Central memory CD8-positive, alpha-beta T cell (primary cell): ENCODE data around the gene HECTD4.
A peak's percentile ranks its signal among the peaks of the same experiment; 100 is the strongest.

Experiments
- ATAC-seq: fragments of 150-1000 bp; cut with Tn5 transposase; replicated peaks from 2 replicates; pipeline ENCODE4 v1.10.0; 2022; ENCODE audit warnings: mild to moderate bottlenecking, moderate FRiP score, moderate number of reproducible peaks; ENCODE audit not compliant: poor library complexity, severe bottlenecking; ENCODE audit errors: extremely low read depth
- DNase-seq, 2 donors: peaks; one replicate each; pipeline ENCODE4 v3.0.0; 2021; ENCODE audit warnings: low spot score in 2 of 2
- H3K27ac Mint-ChIP-seq: one replicate; pipeline ENCODE4 v1.8.0; 2022; ENCODE audit warnings: low read depth, mild to moderate bottlenecking, moderate library complexity, mixed read lengths
- H3K27me3 Mint-ChIP-seq: one replicate; pipeline ENCODE4 v1.8.0; 2022; ENCODE audit warnings: mixed read lengths
- H3K36me3 Mint-ChIP-seq: one replicate; pipeline ENCODE4 v1.8.0; 2022; ENCODE audit warnings: mild to moderate bottlenecking, moderate library complexity, mixed read lengths; ENCODE audit not compliant: insufficient read depth
- H3K4me1 Mint-ChIP-seq: one replicate; pipeline ENCODE4 v1.8.0; 2022; ENCODE audit warnings: mixed read lengths
- H3K4me3 Mint-ChIP-seq: one replicate; pipeline ENCODE4 v1.8.0; 2022; ENCODE audit warnings: mild to moderate bottlenecking, moderate library complexity, mixed read lengths
- H3K9me3 Mint-ChIP-seq: one replicate; pipeline ENCODE4 v1.8.0; 2022; ENCODE audit warnings: mixed read lengths

Gene HECTD4

DNA sequence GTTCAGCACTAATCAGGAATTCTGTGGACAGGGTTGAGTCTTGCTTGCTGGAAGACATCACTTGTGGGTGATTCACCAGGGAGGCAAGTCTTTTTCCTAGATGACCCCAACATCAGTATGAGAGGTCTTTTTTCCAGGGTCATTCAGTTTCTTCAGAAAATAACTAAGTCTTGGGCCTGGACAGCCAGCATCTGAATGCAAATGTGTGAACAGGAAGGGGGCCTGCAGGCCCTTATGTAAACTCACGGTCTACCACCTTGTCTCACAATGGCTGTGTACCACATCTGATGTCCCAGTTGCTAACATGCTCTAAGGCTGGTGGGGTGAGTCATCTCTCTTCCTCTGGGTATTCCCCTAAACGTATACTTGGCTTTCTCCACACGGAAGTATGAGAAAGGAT, 79.2 kb downstream of the HECTD4 start:
- DNase-seq (peak in 1 of 2 donors; percentile 40), ATAC-seq (peak; percentile 98)
- no peaks in the 10 kb centered on the region for H3K9me3 Mint-ChIP-seq
- H3K36me3 Mint-ChIP-seq, result peaks cover 23% of the 10 kb centered on the region
- no peaks in the 10 kb centered on the region for H3K27me3 Mint-ChIP-seq
- peaks cover 9% of the 10 kb centered on the region for H3K4me1 Mint-ChIP-seq
- peak overlapping the region; percentile 95 for H3K27ac Mint-ChIP-seq
- no peak overlapping the region for H3K4me3 Mint-ChIP-seq

DNA sequence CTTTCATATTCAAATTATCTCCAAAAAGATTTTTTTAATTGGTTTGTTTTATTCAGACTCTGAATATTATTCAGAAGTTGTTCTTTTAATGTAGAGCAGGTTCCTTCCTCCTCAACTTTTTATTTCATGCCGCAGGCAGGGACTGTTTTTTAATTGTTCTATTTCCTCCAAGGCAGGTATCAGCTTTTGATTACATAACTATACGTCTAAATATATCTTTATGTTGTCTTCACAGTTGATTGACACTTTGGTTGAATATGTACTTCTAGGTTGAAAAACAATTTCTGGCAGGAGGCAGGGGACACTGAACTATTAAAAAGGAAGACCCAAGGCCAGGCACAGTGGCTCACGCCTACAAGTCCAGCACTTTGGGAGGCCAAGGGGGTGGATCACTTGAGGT, 82.5 kb downstream of the HECTD4 start:
- H3K4me3 Mint-ChIP-seq, result no peak overlapping the region

DNA sequence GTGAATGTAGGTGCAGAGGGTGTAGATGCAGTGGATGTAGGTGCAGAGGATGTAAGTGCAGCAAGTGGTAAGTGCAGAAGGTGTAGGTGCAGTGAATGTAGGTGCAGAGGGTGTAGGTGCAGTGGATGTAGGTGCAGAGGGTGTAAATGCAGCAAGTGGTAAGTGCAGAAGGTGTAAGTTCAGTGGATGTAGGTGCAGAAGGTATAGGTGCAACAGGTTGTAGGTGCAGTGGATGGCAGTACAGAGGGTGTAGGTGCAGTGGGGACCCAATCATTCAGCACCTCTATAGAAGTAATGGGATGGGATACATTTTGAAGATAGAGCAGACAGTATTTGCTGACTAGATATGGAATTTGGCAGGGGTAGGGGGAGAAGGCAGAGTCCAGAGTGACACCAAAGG, 85.0 kb downstream of the HECTD4 start:
- H3K27me3 Mint-ChIP-seq, result no peaks in the 10 kb centered on the region
- peaks cover 3% of the 10 kb centered on the region for H3K4me1 Mint-ChIP-seq
- H3K9me3 Mint-ChIP-seq, result no peaks in the 10 kb centered on the region
- ATAC-seq, result no peak
- peaks cover 6% of the 10 kb centered on the region for H3K36me3 Mint-ChIP-seq
- H3K4me3 Mint-ChIP-seq, result no peak overlapping the region
- no peak overlapping the region for H3K27ac Mint-ChIP-seq
- DNase-seq, result no peak

More for the DNA sequence above, 82.5 kb downstream of the HECTD4 start:
- H3K4me1 Mint-ChIP-seq, result peaks cover 9% of the 10 kb centered on the region
- DNase-seq, result no peak
- no peak for ATAC-seq
- H3K27me3 Mint-ChIP-seq, result no peaks in the 10 kb centered on the region
- peaks cover 14% of the 10 kb centered on the region for H3K36me3 Mint-ChIP-seq
- no peaks in the 10 kb centered on the region for H3K9me3 Mint-ChIP-seq
- no peak overlapping the region for H3K27ac Mint-ChIP-seq

DNA sequence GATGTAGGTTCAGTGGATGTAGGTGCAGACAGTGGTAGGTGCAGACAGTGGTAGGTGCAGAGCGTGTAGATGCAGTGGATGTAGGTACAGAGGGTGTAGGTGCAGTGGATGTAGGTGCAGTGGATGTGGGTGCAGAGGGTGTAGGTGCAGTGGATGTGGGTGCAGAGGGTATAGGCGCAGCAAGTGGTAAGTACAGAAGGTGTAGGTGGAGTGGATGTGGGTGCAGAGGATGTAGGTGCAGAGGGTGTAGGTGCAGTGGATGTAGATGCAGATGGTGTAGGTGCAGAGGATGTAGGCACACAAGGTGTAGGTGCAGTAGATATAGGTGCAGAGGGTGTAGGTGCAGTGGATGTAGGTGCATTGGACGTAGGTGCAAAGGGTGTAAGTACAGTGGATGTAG, 86.0 kb downstream of the HECTD4 start:
- Mint-ChIP-seq H3K27me3 (no peaks in the 10 kb centered on the region), H3K9me3 (no peaks in the 10 kb centered on the region), H3K4me3 (no peak overlapping the region), H3K36me3 (peaks cover 4% of the 10 kb centered on the region), H3K4me1 (peaks cover 8% of the 10 kb centered on the region), H3K27ac (no peak overlapping the region)
- ATAC-seq, result no peak
- DNase-seq, result no peak

DNA sequence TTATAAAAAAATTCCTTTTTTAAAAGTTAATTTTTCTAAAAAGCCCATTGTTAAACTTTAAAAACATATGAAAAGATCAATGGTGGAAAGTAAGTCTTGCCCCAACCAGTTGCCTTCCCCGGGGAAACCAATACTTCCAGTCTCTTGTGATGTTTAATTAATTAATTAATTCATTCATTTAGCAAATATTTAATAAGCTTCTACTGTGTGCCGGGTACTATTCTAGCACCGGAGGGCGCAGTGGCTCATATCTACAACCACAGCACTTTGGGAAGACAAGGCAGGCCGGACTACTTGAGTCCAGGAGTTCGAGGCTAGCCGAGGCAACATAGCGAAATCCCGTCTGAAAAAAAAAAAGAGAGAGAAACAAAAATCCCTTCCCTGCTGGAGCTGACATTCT, 87.4 kb downstream of the HECTD4 start:
- no peak overlapping the region for H3K4me3 Mint-ChIP-seq
- H3K4me1 Mint-ChIP-seq, result peaks cover 8% of the 10 kb centered on the region
- H3K27ac Mint-ChIP-seq, result no peak overlapping the region
- no peaks in the 10 kb centered on the region for H3K27me3 Mint-ChIP-seq
- peaks cover 5% of the 10 kb centered on the region for H3K36me3 Mint-ChIP-seq
- ATAC-seq (no peak), DNase-seq (no peak)
- H3K9me3 Mint-ChIP-seq, result no peaks in the 10 kb centered on the region

- peaks cover 8% of the 10 kb centered on the region for H3K36me3 Mint-ChIP-seq
- peaks cover 8% of the 10 kb centered on the region for H3K4me1 Mint-ChIP-seq
- H3K27me3 Mint-ChIP-seq, result no peaks in the 10 kb centered on the region
- no peak overlapping the region for H3K4me3 Mint-ChIP-seq
- no peak for ATAC-seq
- no peak for DNase-seq
- no peaks in the 10 kb centered on the region for H3K9me3 Mint-ChIP-seq
- no peak overlapping the region for H3K27ac Mint-ChIP-seq
Observed at GRCh38 chr12:112288638-112289037, 93.6 kb downstream of the HECTD4 start.

GRCh38 chr12:112285600-112286401, 96.4 kb downstream of the HECTD4 start:
- DNase-seq, result no peak
- Mint-ChIP-seq H3K4me1 (no peaks in the 10 kb centered on the region), H3K27me3 (no peaks in the 10 kb centered on the region), H3K9me3 (no peaks in the 10 kb centered on the region), H3K27ac (no peak overlapping the region), H3K4me3 (no peak overlapping the region), H3K36me3 (peaks cover 6% of the 10 kb centered on the region)
- no peak for ATAC-seq

DNA sequence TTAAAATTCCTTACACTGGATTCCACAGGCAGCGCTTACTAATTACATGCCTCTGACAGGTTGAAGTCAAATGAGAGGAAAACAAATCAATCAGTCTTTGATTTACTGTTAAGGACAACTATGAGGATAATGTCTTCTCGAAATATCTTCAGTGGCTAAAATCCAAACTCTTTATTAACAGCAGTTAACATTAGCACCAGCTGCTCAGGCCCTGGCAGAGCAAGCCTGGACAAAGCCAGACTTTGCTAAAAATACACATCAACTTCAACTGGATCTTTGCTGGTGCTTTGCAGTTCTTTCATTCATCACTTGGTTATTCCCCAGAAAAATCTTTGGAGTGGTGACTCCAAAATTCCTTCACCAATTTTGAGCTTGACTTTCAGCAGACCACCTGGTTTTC, 98.7 kb downstream of the HECTD4 start:
- Mint-ChIP-seq H3K4me3 (no peak overlapping the region), H3K9me3 (no peaks in the 10 kb centered on the region), H3K27me3 (no peaks in the 10 kb centered on the region), H3K4me1 (no peaks in the 10 kb centered on the region), H3K27ac (peak overlapping the region; percentile 9), H3K36me3 (peaks cover 8% of the 10 kb centered on the region)
- no peak for ATAC-seq
- no peak for DNase-seq

- Mint-ChIP-seq H3K4me3 (no peak overlapping the region), H3K36me3 (peaks cover 8% of the 10 kb centered on the region), H3K9me3 (no peaks in the 10 kb centered on the region), H3K27me3 (no peaks in the 10 kb centered on the region), H3K4me1 (no peaks in the 10 kb centered on the region), H3K27ac (no peak overlapping the region)
- ATAC-seq, result no peak
- no peak for DNase-seq
Observed at GRCh38 chr12:112282920-112283319, 99.3 kb downstream of the HECTD4 start.

DNA sequence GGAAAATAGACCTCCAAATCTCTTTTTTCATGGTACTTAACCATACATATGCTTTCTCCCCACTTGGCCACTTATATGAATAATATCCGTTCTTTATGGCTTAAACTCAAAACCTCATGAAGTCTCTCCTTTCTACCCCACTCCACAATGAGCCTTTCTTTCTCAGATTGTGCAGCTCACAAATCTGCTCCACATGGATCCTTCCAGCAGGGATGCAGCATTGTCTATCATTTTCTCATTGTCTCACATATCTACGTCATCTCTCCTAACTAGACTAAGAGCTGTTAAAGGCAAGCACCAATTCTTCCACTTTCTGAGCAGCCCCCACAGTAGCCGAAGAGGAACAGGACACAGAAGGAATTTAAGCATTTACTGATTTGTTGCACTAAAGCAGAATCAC, 106.4 kb downstream of the HECTD4 start:
- Mint-ChIP-seq H3K36me3 (peaks cover 22% of the 10 kb centered on the region), H3K4me1 (no peaks in the 10 kb centered on the region), H3K27me3 (no peaks in the 10 kb centered on the region), H3K9me3 (no peaks in the 10 kb centered on the region), H3K4me3 (no peak overlapping the region), H3K27ac (no peak overlapping the region)
- DNase-seq, result no peak
- no peak for ATAC-seq

DNA sequence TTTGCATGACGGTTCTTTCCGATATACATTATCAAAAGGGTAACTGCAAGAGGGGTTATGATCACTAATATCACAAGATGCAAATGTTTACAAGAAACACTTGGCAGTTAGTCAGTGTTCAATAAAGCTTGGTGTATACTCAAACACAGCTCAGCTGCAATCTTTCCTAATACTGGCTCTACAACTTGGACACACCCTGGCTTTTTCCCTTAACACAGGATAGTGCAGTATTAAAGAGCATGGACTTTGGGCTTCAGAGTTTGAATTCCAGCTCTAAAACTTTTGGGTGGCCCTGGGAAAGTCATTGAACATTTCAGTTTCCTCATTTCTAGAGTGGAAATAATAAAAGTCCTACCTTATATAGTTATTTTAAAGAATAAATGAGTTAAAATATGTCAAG, 107.0 kb downstream of the HECTD4 start:
- peaks cover 24% of the 10 kb centered on the region for H3K36me3 Mint-ChIP-seq
- no peak for ATAC-seq

DNA sequence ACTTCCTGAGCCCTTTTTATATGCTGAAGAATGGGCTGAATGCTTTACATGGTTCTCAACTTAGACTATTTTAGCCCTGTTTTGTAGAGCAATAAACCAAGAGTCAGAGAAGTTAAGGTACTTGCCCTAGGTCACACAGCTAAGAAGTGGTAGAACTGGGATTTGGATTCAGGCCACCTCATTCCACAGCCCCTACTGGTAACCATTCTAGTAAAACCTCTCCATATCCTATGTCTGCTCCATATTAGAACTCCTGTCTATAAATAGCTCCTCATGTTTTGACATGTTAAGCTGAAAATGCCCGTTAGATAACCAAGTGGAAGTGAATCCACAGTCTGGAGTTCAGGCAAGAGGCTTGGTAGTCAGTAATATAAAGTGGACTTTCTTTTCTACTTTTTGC, 111.6 kb downstream of the HECTD4 start:
- peaks cover 25% of the 10 kb centered on the region for H3K36me3 Mint-ChIP-seq

More for the DNA sequence above, 107.0 kb downstream of the HECTD4 start:
- H3K9me3 Mint-ChIP-seq, result no peaks in the 10 kb centered on the region
- no peak for DNase-seq
- no peak overlapping the region for H3K4me3 Mint-ChIP-seq
- no peaks in the 10 kb centered on the region for H3K27me3 Mint-ChIP-seq
- no peak overlapping the region for H3K27ac Mint-ChIP-seq
- no peaks in the 10 kb centered on the region for H3K4me1 Mint-ChIP-seq

GRCh38 chr12:112266473-112266872, 115.8 kb downstream of the HECTD4 start:
- Mint-ChIP-seq H3K27me3 (no peaks in the 10 kb centered on the region), H3K4me3 (no peak overlapping the region), H3K4me1 (no peaks in the 10 kb centered on the region), H3K36me3 (peaks cover 24% of the 10 kb centered on the region), H3K9me3 (no peaks in the 10 kb centered on the region), H3K27ac (no peak overlapping the region)
- DNase-seq (no peak), ATAC-seq (no peak)

More for the DNA sequence above, 111.6 kb downstream of the HECTD4 start:
- ATAC-seq, result no peak
- H3K4me3 Mint-ChIP-seq, result no peak overlapping the region
- no peaks in the 10 kb centered on the region for H3K4me1 Mint-ChIP-seq
- H3K27ac Mint-ChIP-seq, result no peak overlapping the region
- no peaks in the 10 kb centered on the region for H3K27me3 Mint-ChIP-seq
- DNase-seq, result no peak
- no peaks in the 10 kb centered on the region for H3K9me3 Mint-ChIP-seq
